C4-2B (cell line): Measurements from ENCODE around the gene MYLK4.

Experiments used
- ZFX ChIP-seq: fragments of 450-650 bp; IDR thresholded peaks from 2 replicates; pipeline ENCODE4 v1.6.1; 2017
- TF ChIP-seq, protein P1 (sequence below): fragments of 450-650 bp; conservative IDR thresholded peaks from 2 replicates; pipeline ENCODE4 v1.5.1; 2017; ENCODE audit warnings: mild to moderate bottlenecking

DNA sequence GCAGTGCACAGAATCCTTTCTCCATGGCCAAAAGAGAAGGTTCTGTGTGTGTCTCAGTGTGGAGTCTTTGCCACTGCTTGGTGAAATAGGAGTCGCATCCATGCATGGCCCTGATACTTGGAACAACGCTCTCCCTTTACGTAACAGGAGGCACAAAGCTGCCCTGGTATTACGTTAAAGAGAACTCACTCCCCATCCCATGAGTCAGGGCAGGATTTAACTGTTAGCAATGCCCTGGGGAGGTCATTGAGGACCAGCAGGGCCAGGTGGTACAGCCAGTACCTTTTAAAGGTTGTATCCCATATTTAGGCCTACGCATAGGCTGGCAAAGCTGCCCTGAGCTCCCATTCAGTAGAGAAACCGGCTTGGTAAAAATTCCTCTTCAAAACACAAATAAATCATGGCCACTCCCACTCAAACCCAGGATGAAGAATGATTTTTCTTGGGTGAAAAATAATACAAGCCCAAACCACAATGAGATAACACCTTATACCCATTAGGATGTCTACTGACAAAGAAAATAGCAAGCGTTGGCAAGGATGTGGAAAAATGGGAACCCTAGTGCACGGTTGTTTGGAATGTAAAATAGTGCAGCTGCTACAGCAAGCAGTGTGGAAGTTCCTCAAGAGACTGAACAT lies 37.1 kb downstream of the MYLK4 start:
- TF ChIP-seq, protein P1, sequence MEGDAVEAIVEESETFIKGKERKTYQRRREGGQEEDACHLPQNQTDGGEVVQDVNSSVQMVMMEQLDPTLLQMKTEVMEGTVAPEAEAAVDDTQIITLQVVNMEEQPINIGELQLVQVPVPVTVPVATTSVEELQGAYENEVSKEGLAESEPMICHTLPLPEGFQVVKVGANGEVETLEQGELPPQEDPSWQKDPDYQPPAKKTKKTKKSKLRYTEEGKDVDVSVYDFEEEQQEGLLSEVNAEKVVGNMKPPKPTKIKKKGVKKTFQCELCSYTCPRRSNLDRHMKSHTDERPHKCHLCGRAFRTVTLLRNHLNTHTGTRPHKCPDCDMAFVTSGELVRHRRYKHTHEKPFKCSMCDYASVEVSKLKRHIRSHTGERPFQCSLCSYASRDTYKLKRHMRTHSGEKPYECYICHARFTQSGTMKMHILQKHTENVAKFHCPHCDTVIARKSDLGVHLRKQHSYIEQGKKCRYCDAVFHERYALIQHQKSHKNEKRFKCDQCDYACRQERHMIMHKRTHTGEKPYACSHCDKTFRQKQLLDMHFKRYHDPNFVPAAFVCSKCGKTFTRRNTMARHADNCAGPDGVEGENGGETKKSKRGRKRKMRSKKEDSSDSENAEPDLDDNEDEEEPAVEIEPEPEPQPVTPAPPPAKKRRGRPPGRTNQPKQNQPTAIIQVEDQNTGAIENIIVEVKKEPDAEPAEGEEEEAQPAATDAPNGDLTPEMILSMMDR: no peak
- no peak for TF ChIP-seq ZFX
